Measurements from ENCODE around the gene TMPRSS5.

TMPRSS5 gene

DNA sequence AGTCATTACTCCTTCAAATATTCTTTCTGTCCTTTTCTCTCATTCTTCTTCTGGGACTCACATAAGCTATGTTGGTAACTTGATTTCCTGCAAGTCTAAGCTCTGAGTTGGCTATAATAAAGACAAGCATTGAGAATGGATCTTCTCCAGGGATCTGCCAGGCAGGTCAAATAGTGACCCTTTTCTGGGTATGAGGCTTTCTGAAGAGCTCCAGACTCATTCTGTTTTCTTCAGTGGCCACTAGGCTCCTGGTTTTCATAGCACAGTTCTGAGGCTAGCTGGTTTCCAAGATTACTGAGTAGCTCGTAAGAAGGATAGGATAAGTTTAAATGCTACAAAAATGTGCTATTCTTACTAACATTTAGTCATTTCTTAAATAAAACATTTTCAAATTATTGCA, 38.3 kb downstream of the TMPRSS5 start:
- DNase-seq (ENCODE audit: low spot score), result no peak

DNA sequence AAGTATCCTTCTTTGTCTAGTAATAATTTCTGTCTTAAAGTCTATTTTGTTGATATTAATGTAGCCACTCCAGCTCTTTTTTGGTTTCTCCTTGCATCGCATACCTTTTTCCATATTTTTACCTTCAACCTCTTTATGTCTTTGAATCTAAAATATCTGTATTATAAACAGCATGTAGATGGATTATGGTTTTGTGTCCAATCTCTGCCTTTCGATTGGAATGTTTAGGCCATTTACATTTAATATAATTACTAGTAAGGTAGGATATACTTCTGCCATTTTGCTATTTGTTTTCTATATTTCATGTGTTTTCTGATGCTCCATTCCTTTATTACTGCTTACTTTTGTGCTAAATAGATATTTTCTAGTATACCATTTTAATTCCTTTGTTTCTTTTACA, 39.5 kb downstream of the TMPRSS5 start:
- DNase-seq (ENCODE audit: low spot score), result no peak

DNA sequence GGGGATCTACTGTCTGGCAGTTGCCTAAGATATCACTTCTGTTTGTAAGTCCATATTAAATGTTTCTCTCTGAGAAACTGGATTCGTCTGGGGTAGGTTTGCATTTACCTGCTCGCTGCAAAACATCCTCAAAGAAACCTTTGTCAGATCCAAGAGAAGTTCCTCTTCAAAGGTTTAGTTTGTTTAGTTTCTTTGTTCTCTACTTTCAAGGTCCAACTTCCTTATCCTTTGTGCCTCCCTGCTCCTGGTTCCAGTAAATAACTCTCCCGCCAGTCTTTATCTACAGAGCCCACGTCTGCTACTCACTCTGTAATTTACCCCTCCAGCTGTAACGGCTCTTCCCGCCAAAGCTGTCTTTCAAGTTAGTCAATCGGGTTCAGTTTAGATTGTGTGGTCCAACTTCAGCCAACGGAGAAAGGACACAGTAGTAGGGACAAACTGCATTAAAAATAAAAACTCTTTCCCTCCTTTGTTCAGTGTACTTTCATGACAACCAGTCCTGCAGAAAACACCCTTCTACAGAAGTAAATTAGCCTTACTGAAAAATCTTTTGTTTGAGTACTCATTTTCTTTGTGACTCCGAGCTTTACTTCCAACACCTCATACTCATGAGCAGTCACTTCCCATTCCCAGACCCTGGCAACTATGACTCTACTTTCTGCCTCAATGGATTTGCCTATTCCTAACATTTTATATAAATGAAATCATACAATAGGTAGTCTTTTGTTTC, 41.0 kb downstream of the TMPRSS5 start:
- no peak for DNase-seq (ENCODE audit: low spot score)

DNA sequence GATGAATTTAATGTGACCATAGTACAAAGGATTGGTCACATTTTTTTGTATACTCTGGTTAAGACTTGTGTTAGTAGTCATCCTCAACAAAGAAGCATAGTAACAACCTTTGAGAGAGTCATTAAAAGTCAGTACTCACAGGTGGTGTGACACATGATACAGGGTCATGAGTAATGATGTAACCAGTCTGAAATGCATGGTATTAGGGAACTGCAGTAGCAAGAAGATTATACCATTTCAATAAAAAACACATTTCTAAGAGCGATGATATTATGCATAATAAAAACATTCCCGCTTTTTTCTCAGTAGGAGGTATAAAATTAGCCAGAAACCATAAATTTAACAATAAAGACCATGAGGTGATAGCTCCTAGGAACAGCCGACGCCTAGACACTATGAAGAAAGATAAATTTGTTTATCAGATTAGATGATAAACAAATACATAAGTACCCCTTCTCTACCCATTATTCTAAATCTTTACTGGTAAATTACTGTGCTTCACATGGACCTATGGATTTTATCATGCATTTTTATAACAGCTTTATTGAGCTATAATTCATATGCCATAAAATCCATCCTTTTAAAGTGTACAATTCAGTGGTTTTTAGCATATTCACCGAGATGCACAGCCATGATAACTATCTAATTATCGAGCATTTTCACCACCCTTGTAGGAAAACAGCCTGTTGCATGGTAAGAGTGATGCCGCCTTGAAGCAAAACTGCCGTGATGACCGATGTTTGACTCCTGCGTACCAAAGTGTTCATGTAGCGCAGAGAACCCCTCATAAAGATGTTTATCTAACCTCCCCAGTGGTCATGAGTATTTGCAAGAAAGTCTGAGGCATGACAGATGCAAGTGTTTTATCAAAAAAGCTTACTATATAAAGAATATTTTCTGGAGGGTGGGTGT, 41.8 kb downstream of the TMPRSS5 start:
- DNase-seq (ENCODE audit: low spot score), result no peak

DNA sequence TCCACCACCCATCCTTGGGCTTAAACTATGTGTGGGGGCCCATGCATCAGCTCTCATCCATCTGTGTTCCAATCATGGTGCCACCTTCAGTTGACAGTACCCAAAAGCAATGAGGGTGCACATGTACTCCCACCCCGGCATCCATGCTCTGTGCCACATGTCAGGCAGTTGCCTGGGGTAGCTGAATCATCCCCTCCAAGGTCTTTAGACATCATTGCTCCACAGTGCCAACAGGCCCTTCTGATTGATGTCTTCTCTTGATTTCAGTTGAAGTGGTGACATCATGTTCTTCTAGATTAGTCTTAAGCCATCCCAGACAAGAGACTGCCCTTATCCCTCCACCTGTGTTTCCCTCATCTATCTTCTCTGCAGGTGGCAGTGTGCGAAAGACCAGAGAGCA, 42.5 kb downstream of the TMPRSS5 start:
- no peak for DNase-seq (ENCODE audit: low spot score)

DNA sequence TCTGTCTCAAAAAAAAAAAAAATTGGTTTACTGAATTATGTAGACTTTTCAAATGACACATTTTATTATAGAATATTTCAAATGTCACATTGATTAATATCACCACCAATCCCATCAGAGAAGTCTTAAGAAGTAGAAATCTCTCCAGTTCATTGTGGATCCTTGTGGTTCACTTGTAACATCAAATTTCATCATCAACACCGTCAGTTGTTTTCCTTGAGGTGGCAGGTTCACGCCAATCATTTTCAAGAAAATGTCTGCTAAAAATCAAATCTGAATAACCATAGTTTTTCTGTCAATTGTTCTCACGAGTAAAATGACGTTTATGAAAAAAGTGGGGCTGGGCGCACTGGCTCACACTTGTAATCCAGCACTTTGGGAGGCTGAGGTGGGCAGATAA, 50.3 kb downstream of the TMPRSS5 start:
- no peak for DNase-seq (ENCODE audit: low spot score)

DNA sequence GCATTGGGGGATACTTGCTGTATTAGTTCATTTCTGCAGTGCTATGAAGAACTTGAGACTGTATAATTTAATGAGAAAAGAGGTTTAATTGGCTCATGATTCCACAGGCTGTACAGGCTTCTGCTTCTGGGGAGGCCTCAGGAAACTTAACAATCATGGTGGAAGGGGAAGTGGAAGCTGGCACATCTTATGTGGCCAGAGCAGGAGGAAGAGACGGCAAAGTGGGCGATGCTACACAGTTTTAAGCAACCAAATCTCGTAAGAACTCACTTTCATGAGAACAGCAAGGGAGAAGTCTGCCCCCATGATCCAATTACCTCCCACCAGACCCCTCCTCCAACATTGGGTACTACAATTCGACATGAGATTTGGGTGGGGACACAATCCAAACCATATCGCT, 55.1 kb downstream of the TMPRSS5 start:
- no peak for DNase-seq (ENCODE audit: low spot score)

DNA sequence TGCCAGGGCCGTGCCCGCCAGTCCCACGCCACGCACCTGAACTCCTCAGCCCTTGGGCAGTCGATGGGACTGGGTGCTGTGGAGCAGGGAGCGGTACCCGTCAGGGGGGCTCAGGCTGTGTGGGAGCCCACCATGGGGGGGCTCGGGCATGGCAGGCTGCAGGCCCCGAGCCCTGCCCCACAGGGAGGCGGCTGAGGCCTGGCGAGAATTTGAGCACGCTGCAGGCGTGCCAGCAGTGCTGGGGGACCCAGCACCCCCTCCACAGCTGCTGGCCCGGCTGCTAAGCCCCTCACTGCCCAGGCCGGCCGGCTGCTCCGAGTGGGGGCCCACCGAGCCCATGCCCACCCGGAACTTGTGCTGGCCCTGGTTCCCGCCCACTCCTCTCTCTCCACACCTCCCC, 56.8 kb downstream of the TMPRSS5 start:
- no peak for DNase-seq (ENCODE audit: low spot score)

DNA sequence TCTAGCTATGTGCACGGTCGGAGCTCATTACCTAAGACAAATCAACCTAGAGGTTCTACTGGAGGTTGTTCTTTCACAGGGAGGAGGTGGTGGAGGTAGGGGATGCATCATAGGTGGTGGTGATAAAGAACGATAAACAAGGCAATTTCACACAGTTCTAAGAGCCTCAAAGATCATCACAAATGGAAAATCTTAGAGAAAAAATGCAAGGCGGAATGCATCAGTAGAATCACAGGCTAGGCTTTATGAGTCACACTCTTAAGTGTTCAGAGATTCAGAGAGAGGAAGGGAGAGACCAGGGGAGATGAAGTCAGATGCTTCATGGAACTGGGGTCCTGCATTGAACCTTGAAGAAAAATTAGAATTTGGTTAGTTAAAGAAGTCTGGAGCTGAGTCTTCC, 58.3 kb downstream of the TMPRSS5 start:
- no peak for DNase-seq (ENCODE audit: low spot score)

DNA sequence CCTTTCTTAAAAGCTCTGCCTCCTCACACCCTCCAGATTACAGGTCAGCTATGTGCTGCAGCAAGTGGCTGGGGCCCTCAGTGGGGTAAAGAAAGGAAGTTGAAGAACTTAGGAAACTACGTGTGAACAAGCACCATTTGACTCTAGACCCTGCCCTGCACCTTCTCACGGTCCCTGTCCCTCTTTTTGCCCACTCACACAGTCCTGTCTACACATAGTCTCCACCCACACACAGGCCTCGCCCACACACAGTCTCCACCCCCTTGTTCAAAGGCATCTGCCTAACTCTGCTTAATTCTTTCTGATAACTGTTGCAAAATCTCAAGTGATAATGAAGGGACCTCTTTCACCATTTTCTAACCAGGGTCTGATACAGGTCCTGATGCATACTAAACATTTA, 59.0 kb downstream of the TMPRSS5 start:
- no peak for DNase-seq (ENCODE audit: low spot score)

DNA sequence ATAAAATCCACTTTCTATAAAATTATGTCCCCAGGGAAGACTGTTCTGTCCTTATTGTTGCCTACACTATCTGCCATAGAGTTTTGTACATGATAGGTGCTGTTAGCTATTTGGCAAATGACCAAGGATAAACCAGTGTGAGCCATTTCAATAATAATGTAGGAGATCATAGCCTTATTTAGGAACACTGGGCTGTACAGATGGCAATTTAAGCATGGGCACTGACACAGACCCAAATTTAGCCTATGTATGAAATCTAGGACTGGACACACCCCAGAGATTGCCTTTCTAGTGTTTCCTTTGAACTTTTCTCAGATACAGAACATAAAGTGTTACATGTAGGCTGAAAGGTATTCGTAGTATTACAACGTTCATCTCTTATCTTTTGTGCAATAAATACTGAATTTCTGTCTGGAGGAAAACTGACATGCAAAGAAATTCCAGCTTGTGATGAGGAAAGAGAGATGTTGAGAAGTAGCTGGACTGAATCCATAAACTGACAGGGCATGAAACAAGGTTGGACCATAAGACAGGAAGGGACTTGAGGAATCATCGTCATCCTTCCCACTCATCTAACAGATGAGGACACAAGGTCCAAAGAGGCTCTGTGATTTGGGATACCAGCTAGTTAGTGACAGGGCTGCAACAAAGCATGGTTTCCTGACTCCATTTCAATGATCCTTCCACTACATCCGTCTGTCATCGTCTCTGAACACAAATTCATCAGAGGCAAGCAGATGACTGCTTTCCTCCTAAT, 60.3 kb downstream of the TMPRSS5 start:
- DNase-seq (ENCODE audit: low spot score), result no peak

DNA sequence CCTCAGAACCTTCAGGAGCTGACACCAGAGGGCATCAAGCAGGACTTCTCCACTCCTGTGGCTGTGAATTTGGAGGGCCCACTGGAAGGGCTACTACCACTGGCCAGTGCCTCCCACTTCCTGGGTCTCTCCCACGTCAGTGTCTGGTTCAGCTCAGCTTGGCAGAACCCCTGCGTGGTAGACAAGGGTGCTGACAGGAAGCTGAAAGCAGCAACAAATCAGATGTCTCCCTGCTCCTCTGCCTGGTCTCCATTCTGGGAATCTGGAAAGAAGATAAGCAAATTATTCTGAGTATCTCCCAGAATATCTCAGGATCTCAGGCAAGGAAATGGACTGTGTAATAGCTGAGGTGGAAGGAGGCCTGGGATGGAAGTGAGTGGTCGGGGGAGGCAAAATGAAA, 61.5 kb downstream of the TMPRSS5 start:
- no peak for DNase-seq (ENCODE audit: low spot score)

DNA sequence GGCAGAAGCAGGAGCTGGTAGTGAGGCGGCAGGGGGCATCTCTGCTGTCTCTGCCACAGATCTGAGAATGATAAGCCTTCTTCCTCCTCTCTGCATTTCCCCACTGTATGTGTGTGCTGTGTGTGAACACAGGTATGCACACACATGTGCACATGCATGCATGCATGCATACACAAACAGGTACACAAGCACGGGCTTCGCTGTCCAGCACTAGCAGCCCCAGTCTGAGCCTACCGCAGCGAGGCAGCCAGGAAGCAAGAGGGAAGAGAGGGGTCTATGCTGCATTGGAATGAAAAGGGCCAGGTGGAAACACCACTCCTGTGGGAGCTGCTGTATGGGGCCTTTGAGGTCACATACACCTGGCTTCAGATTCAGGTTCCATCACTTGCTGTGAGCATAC, 62.4 kb downstream of the TMPRSS5 start:
- DNase-seq (ENCODE audit: low spot score), result no peak

DNA sequence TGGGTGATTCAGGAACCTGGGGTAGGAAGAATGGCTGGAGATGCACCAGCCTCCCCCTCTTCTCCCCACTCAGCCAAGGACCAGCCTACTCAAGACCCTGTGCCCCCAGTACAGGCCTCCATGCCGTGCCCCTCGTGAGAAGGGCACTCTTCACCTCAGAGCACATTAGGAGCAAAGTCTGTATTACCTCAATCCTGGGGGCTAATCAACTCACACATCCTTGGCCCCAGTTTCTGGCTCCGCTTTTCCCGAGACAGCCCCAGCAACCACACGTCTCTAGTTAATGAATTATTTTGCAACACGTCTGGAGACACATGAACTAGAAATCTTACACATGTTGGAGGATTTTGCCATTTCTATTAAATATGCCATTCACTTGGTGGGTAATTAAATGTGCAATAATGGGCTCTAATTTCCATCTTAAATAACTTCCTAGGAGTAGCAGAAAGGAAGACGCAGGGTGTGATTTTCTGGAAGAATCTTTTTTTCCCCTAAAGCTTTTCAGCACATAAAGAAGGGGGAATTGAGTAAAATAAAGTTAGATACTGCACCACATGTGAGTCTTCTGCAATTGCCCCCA, 63.0 kb downstream of the TMPRSS5 start:
- no peak for DNase-seq (ENCODE audit: low spot score)

DNA sequence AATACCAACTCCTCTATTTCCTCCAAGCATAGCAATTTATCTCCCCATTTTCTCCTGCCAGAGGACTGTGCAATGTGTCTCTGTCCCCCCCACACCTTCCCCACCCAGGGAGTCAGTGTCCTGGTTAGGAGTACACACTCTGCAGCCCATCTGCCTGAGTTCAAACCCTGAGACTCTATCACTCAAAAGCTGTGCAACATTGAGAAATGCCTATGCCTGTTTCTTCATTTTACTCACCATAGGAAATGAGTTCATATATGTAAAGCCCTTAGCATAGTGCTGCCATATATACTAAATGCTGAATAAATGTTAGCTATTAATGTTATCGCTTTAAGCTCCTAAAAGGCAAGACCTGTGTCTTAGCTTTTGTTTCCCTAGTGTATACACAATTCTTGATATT, 64.0 kb downstream of the TMPRSS5 start:
- DNase-seq (ENCODE audit: low spot score), result no peak

DNA sequence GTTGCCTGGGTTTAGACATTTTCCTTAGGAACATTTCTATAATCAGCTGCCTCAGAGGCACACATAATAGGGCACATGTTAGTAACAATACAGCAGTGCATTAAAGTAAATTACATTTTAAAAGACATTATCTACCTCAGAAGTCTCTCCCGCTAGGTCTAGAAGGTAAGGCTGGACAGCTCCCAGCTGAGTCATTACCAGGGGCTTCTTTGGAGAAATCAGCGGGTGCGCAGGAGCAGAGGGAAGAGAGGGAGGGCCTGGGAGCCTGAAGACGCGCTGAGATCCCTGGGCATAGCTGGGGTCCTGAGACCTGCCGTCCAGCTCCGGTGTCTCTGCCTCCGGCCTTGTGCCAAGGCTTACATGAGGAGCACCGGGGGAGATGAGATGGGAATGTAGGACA, 67.7 kb downstream of the TMPRSS5 start:
- no peak for DNase-seq (ENCODE audit: low spot score)

DNA sequence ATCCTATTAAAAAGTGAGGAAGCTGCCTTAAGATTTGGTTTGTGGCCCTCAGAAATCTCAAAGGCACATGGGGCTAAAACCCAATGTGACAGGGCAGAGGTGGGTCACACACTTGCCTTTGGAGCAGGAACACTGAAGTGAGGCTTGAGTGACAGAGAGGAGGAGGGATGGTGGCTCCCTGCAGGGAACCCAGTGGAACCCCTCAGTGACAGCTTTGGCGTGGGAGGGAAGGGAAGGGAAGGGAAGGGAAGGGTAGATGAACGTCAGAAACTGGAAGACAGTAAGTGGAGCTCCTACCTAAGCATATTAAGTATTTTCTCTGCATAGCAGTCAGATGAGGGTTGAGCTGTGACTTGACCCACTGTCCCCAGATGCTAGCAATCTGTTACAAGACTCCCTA, 68.5 kb downstream of the TMPRSS5 start:
- DNase-seq (ENCODE audit: low spot score), result no peak
